Kidney tubule cell (primary cell): Measurements from ENCODE around the gene CLEC10A.
"Not testable (repeated sequence)": the region's sequence is repeated elsewhere in the genome, so short reads cannot be mapped to it uniquely, and the experiment has no call there.

Source experiments
- DNase-seq: peaks from one replicate; pipeline ENCODE4 v3.0.0-alpha.2; 2018; ENCODE audit warnings: low spot score

The CLEC10A gene, protein sequence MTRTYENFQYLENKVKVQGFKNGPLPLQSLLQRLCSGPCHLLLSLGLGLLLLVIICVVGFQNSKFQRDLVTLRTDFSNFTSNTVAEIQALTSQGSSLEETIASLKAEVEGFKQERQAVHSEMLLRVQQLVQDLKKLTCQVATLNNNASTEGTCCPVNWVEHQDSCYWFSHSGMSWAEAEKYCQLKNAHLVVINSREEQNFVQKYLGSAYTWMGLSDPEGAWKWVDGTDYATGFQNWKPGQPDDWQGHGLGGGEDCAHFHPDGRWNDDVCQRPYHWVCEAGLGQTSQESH

DNA sequence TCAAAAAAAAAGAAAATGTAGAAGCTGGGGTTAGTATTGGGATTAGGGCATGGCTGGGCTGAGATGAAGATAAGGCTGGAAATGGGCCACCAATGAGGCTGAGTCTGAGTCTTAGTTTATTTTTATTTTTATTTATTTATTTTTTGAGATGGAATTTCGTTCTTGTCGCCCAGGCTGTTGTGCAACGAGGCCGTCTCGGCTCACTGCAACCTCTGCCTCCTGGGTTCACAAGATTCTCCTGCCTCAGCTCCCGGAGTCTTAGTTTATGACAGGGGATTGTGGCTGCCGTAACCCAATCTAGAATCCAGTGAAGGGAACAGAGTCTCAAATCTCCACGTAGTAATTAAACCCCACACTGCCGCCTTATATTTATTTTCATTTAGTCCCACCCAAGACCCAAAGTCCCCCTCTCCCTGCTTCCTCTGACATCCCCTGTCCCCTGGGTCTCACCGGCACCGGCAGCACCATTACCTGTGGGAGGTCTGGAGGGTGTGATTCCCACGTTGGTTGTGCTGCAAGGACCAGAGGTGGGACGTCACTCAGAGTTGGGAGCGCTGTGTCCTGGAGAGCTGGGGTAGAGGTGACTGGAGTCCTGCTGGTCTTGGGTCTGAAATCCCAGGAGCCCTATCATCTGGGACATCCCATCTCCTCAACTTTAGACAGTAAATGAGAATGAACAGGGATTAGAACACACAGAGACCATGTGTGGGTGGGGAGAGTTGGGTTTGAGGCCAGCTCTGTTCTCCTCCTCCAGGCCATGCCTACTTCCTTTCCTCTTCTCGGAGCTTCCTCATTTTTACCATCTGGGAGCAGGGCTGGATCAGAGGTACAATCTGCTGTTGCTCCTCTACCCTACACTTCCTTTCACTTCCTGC lies at the start of gene CLEC10A:
TSS of gene CLEC10A (minus strand) at position 671 of the 875 bp plus-strand sequence. CDS start 1,439 bp downstream, outside the sequence.
- no peak for DNase-seq

DNA sequence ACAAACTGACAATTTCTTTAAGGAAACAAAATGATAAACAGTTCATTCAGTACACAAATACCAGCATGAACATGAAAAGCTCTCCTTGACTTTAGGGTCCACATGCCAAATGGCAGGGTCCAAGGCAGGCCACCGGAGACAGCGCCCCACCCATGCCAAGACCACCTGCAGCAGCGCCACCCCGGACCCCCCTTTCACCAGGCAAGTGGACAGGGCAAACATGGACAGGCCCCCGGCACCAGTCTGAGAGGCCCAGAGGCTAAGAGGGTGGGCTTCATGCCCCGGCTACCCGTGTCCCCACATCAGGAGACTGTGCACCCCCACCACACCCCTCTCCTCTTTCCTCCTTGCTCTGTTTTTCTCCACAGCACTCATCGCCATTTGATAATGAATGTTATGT lies 49.3 kb upstream of the CLEC10A start:
- DNase-seq: no peak

DNA sequence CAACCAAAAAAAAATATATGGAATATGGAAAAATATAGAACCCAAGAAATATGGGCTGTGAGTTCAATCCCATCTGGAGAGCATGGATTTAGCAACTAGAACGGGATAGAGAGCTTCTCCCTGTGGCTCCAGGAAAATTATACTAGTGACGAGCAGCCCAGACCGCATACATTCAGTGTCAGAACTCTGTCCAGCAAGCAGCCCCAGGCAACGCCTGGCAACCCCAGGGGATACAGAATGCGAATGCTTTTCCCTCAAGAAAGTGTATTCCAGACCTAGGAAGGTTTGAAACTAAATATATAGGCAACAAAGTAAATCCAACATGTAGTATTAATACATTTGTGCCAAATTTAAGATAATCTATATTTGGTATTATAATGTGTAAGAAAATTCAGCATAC lies 48.1 kb upstream of the CLEC10A start:
- DNase-seq: no peak

DNA sequence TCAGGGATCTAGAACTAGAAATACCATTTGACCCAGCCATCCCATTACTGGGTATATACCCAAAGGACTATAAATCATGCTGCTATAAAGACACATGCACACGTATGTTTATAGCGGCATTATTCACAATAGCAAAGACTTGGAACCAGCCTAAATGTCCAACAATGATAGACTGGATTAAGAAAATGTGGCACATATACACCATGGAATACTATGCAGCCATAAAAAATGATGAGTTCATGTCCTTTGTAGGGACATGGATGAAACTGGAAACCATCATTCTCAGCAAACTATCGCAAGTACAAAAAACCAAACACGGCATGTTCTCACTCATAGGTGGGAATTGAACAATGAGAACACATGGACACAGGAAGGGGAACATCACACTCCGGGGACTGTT lies 47.5 kb upstream of the CLEC10A start:
- not testable (repeated sequence) for DNase-seq

DNA sequence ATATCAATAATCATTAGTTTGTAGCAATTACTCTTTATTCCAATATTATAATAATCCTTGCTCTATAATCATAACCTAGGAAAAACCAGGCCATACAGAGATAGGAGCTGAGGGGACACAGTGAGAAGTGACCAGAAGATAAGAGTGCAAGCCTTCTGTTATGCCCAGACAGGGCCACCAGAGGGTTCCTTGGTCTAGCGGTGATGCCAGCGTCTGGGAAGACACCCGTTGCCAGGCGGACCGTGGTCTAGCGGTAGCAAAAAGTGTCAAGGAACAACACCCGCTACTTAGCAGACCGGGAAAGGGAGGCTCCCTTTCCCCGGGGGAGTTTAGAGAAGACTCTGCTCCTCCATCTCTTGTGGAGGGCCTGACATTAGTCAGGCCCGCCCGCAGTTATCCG lies 46.3 kb upstream of the CLEC10A start:
- DNase-seq: not testable (repeated sequence)

DNA sequence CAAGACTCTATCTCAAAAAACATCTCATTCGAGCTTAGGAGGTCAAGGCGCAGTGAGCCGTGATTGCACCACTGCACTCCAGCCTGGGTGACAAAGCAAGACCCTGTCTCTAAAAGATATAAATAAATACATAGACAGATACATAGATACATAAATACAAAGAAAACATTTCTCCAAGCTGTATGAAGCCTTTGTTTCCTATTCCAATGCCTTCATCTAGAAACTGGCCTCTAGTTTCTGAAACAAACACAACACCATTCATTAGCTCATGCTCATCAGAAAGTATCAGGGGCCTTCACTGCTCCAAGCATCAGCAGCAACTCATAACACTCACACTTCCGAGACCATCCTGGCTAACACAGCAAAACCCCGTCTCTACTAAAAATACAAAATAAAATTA lies 44.9 kb upstream of the CLEC10A start:
- no peak for DNase-seq

DNA sequence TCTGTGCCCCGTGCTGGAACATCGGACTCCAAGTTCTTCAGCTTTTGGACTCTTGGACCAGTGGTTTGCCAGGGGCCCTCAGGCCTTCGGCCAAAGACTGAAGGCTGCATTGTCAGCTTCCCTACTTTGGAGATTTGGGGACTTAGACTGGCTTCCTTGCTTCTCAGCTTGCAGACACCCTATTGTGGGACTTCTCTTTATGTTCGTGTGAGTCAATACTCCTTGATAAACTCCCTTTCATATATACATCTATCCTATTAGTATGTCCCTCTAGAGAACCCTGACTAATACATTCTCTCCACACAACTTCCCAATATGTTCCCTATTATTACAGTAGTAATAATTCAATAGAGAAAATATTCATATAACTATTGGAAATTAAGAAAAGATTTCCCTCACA lies 43.8 kb upstream of the CLEC10A start:
- DNase-seq: no peak

DNA sequence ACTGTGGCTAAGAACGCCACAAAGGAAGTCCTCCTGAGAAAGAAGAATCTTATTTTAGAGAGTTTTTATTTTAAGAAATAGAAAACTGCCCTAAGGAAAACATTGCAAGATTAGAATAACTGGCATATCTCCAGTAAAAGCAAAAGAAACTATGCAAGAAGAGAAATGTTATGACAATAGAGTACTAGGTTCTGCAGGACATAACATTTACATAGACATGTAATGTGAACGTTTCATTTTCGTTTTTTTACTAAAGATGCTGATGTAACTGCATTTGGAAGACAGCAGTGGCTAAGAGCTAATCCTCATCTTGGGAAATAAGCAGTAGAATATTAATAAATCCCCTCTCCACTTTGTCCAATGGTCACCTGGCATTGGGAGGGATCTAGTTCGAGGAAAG lies 42.3 kb upstream of the CLEC10A start:
- DNase-seq: no peak

DNA sequence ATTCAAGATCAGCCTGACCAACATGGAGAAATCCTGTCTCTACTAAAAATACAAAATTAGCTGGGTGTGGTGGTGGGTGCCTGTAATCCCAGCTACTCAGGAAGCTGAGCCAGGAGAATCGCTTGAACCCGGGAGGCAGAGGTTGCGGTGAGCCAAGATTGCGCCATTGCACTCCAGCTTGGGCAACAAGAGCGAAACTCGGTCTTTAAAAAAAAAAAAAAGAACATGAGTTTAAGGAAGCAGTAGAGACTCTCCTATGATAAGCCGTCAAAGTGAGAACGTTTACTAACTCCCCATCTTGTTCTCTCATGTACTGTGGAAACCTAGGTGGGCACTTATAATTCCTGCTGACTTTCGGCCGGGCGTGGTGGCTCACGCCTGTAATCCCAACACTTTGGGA lies 40.6 kb upstream of the CLEC10A start:
- DNase-seq: not testable (repeated sequence)

DNA sequence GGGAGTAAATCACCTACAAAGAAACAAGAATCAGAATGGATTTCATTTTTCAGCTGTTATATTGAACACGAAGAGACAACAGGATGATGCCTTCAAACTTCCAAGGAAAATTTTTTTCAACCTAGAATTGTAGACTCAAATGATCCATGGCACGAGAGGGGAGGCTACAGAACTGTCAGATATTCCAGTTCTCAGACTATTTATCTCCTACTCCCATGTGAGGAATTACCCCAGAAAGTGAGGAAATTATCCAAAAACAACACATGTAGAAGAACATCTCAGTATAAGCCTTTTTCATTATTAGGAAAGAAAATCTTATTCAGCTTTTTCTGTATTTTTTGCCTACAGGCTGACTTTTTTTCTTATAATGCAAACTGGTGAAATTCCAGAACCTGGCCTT lies 40.1 kb upstream of the CLEC10A start:
- no peak for DNase-seq

DNA sequence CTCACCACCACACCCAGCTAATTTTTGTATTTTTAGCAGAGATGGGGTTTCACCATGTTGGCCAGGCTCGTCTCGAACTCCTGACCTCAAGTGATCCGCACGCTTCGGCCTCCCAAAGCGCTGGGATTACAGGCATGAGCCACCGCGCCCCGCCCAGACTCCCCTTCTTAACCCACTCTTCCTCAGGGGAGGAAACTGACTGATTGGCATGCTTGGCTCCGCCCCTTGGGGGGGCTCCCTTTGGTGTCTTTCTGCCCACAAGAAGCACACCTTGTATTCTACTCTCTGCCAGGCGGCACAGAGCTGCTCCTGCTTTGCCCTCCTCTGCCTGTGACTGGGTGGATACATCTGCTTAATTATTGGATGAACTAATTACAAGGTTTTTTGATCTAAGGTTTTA lies 39.3 kb upstream of the CLEC10A start:
- DNase-seq: no peak

DNA sequence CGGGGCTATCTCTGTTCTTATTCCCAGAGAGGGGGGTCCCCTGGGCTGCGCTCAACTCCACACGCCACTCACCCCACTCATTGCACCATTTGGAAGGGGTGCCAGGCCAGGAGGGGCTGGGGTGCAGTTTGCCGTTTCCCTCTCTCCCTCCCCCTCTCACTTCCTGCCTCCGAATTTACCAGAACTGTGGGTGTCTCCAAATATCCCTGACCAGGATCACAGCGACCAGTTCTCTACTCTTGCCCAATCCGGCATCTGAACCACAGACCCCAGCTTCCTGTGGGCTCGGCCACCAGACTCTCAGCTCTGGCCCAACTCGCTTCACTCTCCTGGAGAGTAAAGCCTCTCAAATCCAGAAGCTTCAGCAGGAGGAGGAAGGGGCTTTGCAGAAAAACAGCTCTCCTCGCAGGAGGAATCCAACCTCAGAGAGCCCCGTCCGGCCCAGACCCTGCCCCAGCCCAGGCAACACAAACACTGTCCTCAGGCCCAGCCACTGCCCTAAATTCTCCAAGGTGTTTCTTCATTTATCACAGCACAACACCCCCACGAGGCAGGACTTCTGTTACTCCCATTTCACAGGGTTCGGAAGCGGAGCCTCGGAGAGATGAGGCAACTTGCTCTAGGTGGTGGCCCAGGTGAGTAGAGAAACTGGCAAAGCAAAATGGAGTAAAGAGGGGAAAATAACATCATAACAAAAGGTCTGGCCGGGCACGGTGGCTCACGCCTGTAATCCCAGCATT lies 35.0 kb upstream of the CLEC10A start:
- DNase-seq: no peak

DNA sequence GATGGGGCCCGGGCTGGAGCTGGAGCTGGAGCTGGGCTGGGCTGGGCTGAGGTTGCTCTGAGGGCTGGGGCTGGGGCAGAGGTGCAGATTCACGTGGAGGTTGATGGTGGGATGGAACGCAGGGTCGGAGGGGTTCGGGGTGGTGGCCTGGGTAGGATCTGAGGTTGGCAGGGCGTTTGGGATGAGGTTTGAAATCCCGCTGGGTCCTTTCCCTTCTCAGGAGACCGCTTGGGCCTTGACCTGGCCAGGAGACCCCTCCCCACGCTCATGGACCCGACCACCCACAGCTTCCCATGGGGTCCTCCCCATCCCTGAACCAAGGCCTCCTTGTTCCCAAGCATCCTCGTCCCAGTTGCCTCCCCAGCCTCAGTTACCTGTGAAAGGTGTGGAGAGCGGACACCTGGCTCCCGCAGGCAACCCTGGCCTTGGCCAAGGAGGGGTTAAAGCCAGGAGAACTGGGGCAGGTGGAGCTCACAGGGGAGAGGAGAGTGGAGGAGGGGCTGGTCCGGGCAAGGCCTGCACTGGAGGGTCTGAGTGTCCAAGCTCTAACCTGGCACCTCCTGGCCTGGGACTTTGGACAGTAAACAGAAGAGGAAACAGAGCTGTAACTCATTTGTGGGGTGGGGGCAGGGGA lies 34.3 kb upstream of the CLEC10A start, which contains the start of gene ASGR2:
TSS of gene ASGR2 (minus strand) at position 582 of the 634 bp plus-strand sequence. CDS start 582 bp downstream, outside the sequence.
- DNase-seq: no peak

DNA sequence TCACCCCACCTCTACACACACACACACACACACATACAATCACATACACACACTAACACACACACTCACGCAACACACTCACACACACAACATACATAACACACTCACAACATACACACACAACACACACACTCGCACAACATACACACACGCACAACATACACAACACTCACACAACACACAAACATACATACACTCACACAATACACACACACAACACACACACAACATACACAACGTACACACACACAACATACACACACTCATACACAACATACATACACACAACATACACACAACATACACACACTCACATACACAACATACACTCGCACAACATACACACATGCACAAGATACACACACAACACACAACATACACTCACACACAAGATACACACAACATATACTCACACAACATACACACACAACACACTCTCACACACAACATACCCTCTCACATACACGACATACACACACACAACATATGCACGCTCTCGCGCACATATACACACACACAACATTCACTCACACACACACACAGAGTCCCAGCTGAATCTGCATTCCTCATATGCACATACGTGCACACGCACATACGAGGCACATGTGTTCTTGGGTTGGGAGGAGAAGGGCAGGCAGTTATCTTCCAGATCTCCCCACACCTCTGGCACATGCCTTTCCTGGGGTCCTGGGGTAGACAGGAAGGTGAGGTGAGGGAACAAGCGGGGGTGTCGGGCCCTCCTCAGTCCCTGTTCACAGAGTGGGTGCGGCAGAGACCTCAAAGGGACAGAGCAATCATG lies 33.4 kb upstream of the CLEC10A start:
- DNase-seq: no peak

DNA sequence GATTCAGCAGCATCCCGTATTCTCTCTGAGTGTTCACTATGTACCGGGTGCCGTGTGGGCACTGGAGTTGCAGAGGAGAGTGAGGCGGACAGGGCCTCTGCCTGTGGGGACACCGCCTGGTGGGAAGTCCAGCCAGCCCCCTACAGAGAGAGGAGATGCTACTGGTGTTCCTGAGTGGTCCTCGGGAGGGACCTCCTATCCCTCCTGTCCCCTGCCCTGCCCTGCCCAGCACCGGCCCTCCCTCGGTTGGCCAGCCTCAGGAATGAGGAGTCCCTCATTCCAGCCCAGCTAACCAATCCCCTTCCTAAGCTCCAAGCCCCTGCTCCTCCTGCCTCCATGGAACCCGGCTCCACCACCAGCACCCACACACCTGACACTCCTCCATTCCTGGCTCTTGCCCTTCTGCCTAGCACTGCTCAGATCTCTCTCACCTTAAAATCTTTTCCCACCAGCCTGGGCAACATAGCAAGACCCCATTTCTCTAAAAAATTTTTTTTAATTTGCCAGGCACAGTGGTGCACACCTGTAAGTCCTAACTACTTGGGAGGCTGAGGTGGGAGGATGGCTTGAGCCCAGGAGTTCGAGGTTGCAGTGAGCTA lies 32.6 kb upstream of the CLEC10A start:
- DNase-seq: no peak

DNA sequence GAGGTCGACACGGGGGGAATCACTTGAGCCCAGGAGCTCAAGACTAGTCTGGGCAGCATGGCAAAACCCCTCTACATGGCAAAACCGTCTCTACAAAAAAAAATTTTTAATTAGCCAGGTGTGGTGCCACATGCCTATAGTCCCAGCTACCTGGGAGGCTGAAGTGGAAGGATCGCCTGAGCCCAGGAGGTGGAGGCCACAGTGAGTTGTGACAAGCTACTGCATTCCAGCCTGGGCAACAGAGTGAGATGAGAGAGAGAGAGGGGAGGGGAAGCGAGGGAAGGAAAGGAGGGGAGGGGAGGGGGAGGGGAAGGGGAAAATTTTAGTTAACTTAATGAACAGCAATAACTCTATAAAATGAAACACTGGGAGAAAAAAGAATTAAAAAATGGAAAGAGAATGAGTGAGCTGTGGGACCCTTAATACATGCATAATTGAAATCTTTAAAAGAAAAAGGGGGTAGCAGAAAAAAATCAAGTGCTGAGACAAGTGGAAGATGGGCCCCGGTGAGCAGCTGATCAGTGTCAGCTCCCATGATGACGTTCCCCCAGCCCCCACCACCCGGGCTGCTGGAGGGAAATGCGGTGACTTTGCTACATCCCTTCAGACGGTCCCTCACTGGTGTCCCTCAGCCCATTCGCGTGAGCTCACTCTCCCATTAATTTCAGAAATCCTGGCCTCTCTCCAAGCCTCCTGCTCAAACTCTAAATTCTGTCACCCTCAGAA lies 31.9 kb upstream of the CLEC10A start:
- DNase-seq: no peak

DNA sequence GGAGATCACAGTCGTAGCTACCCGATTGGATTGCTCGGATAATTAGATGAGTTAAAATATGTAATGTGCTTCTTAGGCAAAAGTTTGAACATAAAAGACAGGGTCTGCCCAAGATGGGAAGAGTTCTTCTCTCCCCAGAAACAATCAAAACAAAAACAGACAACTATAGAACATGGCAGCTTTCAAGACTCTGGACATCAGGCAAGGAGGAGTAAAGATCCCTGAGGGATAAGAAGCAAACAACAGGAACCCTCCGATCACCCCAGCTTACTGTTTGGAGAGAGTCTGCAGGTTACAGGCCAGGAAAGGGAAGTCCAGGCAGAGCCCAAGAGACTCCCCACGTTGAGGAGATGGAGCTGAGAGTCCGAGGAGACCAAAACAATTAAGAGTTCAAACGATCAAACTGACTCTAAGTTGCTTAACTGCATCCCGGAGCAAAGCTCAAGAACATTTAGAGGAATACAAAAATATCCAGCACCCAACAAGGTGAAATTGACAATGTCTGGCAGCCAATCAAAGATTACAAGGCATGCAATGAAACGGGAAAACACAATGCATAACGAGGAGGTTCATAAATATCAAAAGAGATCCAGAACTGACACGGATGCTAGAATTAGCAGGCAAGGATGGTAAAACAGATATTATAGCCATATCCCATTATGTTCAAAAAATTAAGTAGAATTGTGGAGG lies 30.7 kb upstream of the CLEC10A start:
- no peak for DNase-seq

DNA sequence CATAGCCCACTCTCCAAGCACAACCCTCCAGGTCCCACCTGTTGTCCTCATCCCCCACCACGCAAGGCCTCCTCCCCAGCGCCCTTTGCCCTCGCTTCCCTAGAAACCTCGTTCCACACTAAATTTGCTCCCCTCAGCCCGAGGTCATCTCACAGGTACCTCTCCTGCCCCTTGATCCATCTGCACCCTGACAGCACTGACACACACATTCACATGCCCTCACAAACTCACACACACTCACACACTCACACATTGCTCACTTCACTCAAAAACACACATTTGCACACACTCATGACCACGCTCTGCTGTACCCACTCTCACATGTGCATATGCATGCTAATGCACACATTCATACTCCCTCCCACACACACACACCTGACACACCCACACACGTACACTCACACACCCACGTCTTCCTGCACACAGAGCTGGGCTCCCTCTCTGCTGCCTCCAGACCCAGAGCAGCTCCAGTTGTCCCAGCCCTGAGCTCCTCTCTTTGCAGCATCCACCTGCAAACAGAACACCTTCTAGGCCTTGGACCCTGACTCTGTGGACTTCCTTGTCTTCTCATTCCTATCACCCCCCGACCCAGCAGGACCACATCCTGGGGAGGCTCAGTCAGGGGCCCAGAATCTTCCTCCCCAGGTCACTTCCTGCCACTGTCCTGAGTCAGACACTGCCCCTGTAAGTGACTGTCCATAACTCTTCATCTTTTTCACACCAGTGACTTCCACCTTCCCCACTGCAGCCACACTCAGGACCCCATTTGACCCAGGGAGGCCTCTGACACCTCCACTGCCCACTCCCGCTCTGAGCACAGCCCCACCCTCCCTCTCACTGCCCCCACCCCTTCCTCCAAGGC lies 29.6 kb upstream of the CLEC10A start:
- DNase-seq: no peak

DNA sequence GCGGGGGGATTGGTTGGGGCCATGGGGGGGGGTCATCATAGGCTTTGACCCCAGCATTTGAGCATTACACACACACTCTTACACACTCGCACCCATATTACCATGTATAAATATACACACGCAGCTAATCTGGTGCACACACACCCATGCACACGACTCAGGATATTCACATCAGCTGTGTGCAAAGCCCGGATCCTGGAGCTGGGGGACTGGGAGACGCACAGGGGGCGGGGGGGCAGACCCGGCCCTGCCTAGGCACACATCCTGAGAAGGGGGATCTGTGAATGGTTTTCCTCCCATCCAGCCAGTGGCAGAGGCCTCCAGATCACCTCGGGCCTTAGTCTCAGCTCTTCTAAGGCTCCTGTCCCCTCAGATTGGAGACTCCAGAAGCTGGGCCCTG lies 28.9 kb upstream of the CLEC10A start:
- DNase-seq: no peak
